Muscle layer of duodenum (tissue), 2 donors: ENCODE data around the gene ALDH2.

Experiments used
- H3K27ac ChIP-seq: one replicate; pipeline ENCODE4 v1.7.0; 2013; ENCODE audit warnings: mild to moderate bottlenecking, low read length
- H3K27me3 ChIP-seq: one replicate; pipeline ENCODE4 v1.7.0; 2013; ENCODE audit warnings: low read depth, mild to moderate bottlenecking, control low read depth, low read length
- H3K36me3 ChIP-seq, 2 donors: one replicate each; pipeline ENCODE4 v1.7.0; 2013; ENCODE audit warnings: low read length in 2 of 2, control low read depth in 1 of 2, mild to moderate bottlenecking in 1 of 2; ENCODE audit not compliant: insufficient read depth in 2 of 2, control insufficient read depth in 1 of 2
- H3K4me1 ChIP-seq, 2 donors: one replicate each; pipeline ENCODE4 v1.7.0; 2013; ENCODE audit warnings: low read length in 2 of 2, mild to moderate bottlenecking in 2 of 2, control low read depth in 1 of 2, moderate library complexity in 1 of 2; ENCODE audit not compliant: insufficient read depth in 2 of 2, control insufficient read depth in 1 of 2
- H3K4me3 ChIP-seq, 2 donors: one replicate each; pipeline ENCODE4 v1.7.0; 2013; ENCODE audit warnings: low read length in 2 of 2, low read depth in 1 of 2, mild to moderate bottlenecking in 1 of 2
- H3K9me3 ChIP-seq, 2 donors: one replicate each; pipeline ENCODE4 v1.7.0; 2013; ENCODE audit warnings: low read length in 2 of 2, control low read depth in 1 of 2, mild to moderate bottlenecking in 1 of 2; ENCODE audit not compliant: control insufficient read depth in 1 of 2
- donor health status: healthy.

ALDH2 gene

DNA sequence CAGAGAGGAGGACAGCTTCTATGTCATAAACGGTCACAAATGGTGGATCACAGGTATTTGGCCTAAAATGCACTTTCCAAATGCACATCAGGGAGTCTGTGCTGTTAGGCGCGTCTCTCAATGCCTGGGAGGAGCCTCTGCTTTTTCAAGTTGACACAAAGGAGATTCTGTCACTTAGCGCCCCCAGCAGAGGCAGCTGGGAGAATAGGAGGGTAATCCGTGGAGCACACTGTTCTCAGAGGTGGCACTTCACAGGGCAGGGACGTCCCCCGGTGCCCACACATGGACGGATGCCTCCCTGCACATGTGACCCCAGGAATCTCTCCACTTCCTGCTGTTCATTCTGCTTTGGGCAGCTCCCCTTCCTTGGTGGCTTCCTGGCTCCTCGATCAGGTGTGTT lies 19.4 kb upstream of the ALDH2 start:
- Histone ChIP-seq H3K36me3 (peaks cover 30 to 47% of the 10 kb centered on the region in 2 donors), H3K27me3 (no peaks in the 10 kb centered on the region), H3K27ac (no peak overlapping the region), H3K9me3 (no peaks in the 10 kb centered on the region), H3K4me3 (no peak overlapping the region), H3K4me1 (peaks cover 0 to 4% of the 10 kb centered on the region in 2 donors)

DNA sequence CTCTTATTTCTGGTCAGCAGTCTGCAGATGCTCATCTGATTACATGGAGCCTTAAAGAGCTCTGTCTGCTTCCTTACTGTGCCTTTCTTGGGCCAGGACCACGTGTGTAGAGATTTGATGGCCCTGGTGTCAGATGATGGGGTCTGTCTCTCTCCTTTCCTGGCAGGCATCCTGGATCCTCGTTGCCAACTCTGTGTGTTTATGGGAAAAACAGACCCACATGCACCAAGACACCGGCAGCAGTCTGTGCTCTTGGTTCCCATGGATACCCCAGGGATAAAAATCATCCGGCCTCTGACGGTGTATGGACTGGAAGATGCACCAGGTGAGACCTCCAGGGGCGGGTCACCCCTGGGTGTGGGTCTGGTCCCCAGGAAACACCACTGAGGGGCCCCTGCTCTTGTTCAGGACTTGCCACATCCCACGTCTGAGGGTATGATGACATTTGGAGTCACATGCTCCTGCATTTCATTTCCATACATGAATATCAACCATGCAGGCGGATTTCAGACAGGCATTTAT lies 18.5 kb upstream of the ALDH2 start:
- H3K27ac ChIP-seq, result no peak overlapping the region
- H3K4me1 ChIP-seq, result peaks cover 0 to 4% of the 10 kb centered on the region in 2 donors
- H3K36me3 ChIP-seq, result peaks cover 30 to 47% of the 10 kb centered on the region in 2 donors
- no peaks in the 10 kb centered on the region for H3K27me3 ChIP-seq
- no peaks in the 10 kb centered on the region for H3K9me3 ChIP-seq
- H3K4me3 ChIP-seq, result no peak overlapping the region

DNA sequence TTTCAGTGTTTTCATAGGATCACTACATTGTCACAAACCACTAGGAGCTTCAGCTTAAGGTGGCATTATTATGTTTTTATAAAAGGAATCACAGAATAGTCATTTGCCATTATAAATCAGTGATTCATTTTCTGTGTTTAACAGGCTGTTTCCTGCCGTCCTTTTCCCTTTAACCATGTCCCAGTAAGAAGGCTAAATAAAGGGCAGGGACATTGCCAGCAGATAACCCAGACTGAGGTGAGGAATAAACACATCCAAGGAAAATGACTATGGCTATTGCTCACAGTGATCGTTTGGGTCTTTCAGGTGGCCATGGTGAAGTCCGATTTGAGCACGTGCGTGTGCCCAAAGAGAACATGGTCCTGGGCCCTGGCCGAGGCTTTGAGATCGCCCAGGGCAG lies 17.9 kb upstream of the ALDH2 start:
- H3K27me3 ChIP-seq, result no peaks in the 10 kb centered on the region
- H3K36me3 ChIP-seq, result peaks cover 30 to 47% of the 10 kb centered on the region in 2 donors
- peaks cover 0 to 4% of the 10 kb centered on the region in 2 donors for H3K4me1 ChIP-seq
- H3K9me3 ChIP-seq, result no peaks in the 10 kb centered on the region
- no peak overlapping the region for H3K27ac ChIP-seq
- H3K4me3 ChIP-seq, result no peak overlapping the region

DNA sequence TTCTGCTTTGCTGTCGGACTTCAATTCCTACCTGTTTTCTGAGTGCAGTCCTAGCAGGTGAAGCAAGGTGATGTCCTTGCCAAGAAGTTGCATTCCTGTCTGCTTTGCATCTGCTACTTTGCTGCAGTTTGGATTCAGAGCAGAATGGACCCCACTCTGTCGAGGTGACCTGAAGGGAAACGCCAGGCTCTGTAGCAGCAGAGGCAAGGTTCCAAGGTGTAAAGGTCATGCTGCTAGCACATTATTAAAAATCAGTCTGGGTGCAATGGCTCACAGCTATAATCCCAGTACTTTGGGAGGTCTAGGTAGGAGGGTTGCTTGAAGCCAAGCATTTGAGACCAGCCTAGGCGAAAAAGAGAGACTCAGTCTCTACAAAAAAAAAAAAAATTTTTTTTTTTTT lies 17.3 kb upstream of the ALDH2 start:
- Histone ChIP-seq H3K4me1 (peaks cover 0 to 4% of the 10 kb centered on the region in 2 donors), H3K36me3 (peaks cover 30 to 43% of the 10 kb centered on the region in 2 donors), H3K9me3 (no peaks in the 10 kb centered on the region), H3K27me3 (no peaks in the 10 kb centered on the region), H3K27ac (no peak overlapping the region), H3K4me3 (no peak overlapping the region)

DNA sequence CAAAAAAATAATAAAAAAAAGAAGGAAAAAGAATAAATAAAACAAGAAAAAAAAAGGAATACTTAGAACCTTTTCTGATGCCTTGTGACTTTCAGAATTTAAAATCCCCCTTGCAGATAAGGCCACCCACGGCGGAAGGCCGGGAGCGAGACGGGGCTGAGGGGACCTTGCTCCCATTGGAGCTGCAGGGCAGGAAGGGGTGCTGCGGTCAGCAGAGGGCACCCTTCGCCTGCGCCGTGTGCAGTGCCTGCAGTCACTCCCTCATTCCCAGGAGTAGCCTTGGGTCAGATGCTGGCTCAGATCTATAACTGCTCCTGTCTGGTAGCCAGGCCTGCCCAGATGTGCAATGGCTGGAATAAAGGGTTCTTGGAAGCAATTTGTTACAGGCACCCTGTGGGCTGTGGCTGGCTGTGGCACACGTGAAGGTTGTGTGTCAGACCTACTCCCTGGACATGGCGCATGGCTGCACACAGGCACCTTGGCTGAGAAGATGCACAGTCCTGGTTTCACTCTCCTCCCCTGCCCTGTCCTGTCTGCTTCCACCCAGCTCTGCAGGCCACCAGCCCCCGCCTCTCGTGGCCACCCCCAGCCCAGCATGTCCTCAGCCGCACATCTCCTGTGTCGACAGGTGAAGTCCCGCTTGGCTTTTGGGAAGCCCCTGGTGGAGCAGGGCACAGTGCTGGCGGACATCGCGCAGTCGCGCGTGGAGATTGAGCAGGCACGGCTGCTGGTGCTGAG lies 13.4 kb upstream of the ALDH2 start:
- Histone ChIP-seq H3K4me1 (peaks cover 0 to 13% of the 10 kb centered on the region in 2 donors), H3K36me3 (peaks cover 20 to 41% of the 10 kb centered on the region in 2 donors), H3K9me3 (no peaks in the 10 kb centered on the region), H3K27ac (no peak overlapping the region), H3K27me3 (no peaks in the 10 kb centered on the region), H3K4me3 (no peak overlapping the region)

DNA sequence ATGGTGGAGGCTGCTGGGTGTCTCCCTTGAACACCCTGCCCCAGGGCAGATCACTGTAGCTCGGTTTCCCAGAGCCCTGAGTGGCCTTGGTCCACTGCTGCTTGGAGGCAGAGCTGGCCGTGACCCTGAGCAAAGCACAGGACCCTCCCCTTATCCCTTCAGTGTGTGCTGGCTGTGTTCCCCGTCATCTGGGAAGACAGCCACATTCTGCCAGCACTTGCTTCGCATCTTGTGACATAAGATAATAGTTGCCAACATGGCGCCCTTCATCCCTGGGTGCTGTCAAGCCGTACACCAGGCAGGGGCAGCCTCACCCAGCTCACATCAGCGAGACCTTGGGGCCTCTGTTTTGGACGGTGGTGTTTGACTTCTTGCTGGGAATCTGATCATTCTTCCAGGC lies 12.1 kb upstream of the ALDH2 start:
- Histone ChIP-seq H3K4me1 (peaks cover 0 to 14% of the 10 kb centered on the region in 2 donors), H3K4me3 (no peak overlapping the region), H3K27me3 (no peaks in the 10 kb centered on the region), H3K27ac (no peak overlapping the region), H3K9me3 (no peaks in the 10 kb centered on the region), H3K36me3 (peaks cover 11 to 33% of the 10 kb centered on the region in 2 donors)

DNA sequence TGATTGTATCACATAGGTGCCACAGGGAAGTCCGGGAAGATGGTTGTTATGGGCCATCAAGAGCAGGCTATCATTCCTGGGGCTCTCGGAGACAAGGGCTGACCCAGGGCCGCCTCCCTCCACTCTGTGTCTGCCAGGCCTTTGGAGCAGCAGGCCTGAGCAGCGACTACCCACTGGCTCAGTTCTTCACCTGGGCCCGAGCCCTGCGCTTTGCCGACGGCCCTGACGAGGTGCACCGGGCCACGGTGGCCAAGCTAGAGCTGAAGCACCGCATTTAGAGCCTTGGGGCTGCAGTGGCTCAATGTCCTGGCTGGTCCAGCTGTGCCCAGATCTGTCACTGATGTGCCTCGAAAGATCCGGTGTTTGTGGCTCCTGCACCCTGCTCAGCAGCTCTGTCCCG lies 10.5 kb upstream of the ALDH2 start:
- Histone ChIP-seq H3K36me3 (peaks cover 11 to 28% of the 10 kb centered on the region in 2 donors), H3K4me3 (no peak overlapping the region), H3K9me3 (no peaks in the 10 kb centered on the region), H3K27ac (no peak overlapping the region), H3K4me1 (peaks cover 0 to 14% of the 10 kb centered on the region in 2 donors), H3K27me3 (no peaks in the 10 kb centered on the region)

DNA sequence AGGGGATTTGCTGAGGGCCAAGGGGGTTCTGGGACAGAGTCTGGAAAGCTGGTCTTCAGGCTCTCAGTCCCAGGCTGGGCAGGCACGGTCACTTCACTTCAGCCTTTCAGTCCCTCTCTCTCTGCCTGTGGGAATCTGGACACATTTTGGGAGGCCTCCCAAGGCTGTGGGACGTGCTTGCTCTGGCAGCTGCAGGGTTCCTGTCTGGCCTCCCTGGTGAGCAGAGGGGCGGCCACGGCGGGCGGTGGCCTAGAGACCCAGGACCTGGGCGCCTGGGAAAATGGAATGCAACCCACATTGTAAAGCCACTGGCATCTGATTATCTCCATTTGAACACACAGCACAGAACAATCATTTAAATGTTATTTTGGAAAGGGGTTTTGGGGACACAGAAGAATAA lies 10.1 kb upstream of the ALDH2 start:
- no peaks in the 10 kb centered on the region for H3K27me3 ChIP-seq
- no peaks in the 10 kb centered on the region for H3K9me3 ChIP-seq
- H3K4me3 ChIP-seq, result no peak overlapping the region
- peaks cover 0 to 14% of the 10 kb centered on the region in 2 donors for H3K4me1 ChIP-seq
- peaks cover 11 to 26% of the 10 kb centered on the region in 2 donors for H3K36me3 ChIP-seq
- no peak overlapping the region for H3K27ac ChIP-seq

DNA sequence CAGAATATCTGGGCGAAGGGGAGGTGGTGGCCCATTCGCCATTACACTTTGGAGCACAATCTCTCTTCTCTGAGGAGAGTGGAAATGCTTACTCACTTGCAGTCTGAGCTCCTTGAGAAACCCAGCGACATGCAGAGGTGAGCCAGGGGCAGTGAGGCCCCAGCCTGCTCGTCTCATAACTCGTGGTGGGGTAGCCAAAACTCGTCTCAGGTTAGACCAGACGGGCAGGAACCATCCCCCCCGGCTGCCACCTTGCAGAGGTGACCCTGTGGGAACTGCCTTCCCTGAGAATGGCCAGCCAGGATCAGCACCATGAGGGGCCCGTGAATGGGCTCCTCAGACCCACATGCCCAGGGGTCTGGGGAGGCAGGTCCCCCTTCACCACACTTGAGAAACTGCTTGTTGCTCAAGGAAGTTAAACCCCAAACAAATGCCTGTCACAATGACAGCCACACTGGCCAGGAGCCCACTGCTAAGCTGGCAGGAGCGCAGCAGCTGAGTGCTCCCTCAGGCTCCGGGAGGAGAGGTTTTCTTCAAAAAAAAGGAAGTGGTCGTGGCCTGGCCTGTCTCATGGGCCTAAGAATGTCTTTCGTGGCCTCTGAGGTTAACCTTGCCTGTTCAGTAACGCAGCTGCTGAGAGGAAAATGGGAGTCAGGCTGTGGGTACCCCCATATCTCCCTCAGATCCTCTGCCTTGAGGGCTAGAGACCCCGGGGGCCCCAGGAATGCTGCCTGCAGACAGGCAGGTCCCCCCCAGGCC lies 9.2 kb upstream of the ALDH2 start:
- Histone ChIP-seq H3K4me1 (peaks cover 0 to 14% of the 10 kb centered on the region in 2 donors), H3K9me3 (no peaks in the 10 kb centered on the region), H3K36me3 (peaks cover 11 to 26% of the 10 kb centered on the region in 2 donors), H3K4me3 (no peak overlapping the region), H3K27me3 (no peaks in the 10 kb centered on the region), H3K27ac (no peak overlapping the region)

DNA sequence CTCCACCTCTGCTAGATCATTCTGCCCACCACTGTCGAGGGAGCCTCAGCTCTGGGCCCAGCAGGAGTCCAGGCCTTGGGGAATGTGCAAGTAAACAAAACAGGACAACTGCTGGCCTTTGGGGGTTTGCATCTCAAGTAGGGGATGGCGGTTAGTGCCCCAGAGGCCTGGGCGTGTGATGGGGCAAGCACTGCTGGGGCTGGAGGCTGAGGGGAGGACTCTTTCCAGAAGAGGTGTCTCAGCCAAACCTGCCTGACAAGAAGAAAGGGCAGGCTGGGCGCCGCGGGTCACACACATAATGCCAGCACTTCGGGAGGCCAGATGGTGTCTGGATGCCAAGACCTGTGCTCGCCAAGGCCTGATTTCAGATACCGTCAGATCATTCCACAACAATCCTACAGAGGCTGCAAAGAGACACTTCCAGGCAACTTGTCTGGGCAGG lies 8.6 kb upstream of the ALDH2 start:
- H3K4me1 ChIP-seq, result peaks cover 0 to 14% of the 10 kb centered on the region in 2 donors
- peaks cover 11 to 26% of the 10 kb centered on the region in 2 donors for H3K36me3 ChIP-seq
- H3K4me3 ChIP-seq, result no peak overlapping the region
- no peaks in the 10 kb centered on the region for H3K9me3 ChIP-seq
- H3K27ac ChIP-seq, result no peak overlapping the region
- no peaks in the 10 kb centered on the region for H3K27me3 ChIP-seq

DNA sequence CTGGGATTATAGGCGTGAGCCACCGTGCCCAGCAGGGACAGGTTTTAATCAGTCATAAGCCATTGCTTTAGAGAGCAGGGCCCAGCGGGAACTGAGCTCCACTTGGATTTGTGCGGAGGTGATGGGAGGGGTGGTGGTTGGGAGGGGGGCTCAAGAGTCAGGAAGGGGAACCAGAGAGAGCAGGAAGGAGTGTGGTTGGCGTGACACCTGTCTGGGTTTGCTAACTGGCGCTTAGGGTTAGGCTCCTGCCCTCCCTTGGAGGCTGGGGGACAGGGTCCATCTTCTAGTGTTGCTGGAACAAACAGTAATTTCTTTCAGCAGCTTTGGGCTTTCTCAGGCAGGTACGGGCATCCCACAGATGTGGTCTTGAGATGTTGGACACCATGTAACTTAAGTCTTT lies 7.5 kb upstream of the ALDH2 start:
- H3K27me3 ChIP-seq, result no peaks in the 10 kb centered on the region
- H3K4me3 ChIP-seq, result no peak overlapping the region
- peaks cover 11 to 26% of the 10 kb centered on the region in 2 donors for H3K36me3 ChIP-seq
- H3K27ac ChIP-seq, result no peak overlapping the region
- no peaks in the 10 kb centered on the region for H3K9me3 ChIP-seq
- peaks cover 0 to 14% of the 10 kb centered on the region in 2 donors for H3K4me1 ChIP-seq
